Retinal pigment epithelial cell (primary cell): ENCODE data around the gene FPGS.
"Not testable (repeated sequence)": the region's sequence is repeated elsewhere in the genome, so short reads cannot be mapped to it uniquely, and the experiment has no call there.

ENCODE experiments used
- DNase-seq: peaks from one replicate; pipeline ENCODE4 v3.0.0-alpha.2; 2010; ENCODE audit warnings: low read depth
- H3K4me3 ChIP-seq: 2 replicates; pipeline ENCODE4 v1.5.1; 2011; ENCODE audit warnings: mild to moderate bottlenecking, low read length, control low read depth, moderate library complexity
- TF ChIP-seq, protein P1 (sequence below): conservative IDR thresholded peaks from 2 replicates; pipeline ENCODE4 v1.5.1; 2011; ENCODE audit warnings: low read depth, low read length, control low read depth, inconsistent platforms

Gene FPGS

DNA sequence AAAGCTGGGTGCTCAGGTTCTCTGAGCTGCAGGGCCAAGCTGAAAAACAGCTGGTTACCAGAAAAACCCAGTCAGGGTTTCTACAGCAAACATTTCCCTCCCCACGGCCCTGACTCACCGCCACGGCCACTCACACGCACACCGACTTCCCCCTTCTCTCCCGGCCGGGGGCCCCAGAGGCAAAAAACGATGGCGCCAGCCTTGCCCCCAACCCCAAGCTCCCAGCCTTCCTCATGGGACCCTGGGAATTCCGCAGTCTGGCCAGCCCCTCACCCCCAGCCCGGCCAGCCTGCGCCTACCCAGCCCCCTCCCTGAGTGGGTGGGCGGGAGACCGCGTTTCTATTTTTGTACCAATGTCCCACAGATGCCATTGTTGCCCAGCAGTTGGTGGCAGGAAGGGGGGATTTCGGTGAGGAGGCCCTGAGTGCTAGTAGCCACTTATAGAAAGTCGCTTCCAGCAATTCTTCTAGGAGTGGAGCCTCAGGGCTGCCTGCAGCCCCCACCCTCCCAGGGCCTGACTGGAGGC lies 33.4 kb downstream of the FPGS start:
- TF ChIP-seq, protein P1, sequence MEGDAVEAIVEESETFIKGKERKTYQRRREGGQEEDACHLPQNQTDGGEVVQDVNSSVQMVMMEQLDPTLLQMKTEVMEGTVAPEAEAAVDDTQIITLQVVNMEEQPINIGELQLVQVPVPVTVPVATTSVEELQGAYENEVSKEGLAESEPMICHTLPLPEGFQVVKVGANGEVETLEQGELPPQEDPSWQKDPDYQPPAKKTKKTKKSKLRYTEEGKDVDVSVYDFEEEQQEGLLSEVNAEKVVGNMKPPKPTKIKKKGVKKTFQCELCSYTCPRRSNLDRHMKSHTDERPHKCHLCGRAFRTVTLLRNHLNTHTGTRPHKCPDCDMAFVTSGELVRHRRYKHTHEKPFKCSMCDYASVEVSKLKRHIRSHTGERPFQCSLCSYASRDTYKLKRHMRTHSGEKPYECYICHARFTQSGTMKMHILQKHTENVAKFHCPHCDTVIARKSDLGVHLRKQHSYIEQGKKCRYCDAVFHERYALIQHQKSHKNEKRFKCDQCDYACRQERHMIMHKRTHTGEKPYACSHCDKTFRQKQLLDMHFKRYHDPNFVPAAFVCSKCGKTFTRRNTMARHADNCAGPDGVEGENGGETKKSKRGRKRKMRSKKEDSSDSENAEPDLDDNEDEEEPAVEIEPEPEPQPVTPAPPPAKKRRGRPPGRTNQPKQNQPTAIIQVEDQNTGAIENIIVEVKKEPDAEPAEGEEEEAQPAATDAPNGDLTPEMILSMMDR = no peak
- H3K4me3 ChIP-seq = no peak overlapping the region
- no peak for DNase-seq

DNA sequence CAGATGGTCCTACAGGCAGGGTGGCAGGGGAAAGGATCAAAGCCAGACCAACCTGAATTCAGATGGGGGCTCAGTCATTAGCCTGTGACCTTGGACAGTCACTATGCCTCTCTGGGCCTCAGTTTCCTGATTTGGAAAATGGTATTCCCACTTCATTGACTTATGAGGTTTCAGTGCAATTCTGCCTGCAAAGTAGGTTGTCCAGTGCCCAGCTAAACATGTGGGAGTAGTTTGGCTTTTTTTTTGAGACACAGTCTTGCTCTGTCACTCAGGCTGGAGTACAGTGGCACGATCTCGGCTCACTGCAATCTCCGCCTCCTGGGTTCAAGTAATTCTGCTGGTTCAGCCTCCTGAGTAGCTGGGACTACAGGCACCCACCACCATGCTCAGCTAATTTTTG lies 33.9 kb downstream of the FPGS start:
- not testable (repeated sequence) for DNase-seq, H3K4me3 ChIP-seq

GRCh38 chr9:127837346-127837745 lies 34.7 kb downstream of the FPGS start:
- DNase-seq = no peak
- TF ChIP-seq, protein P1 = no peak
- no peak overlapping the region for H3K4me3 ChIP-seq

- TF ChIP-seq, protein P1 = no peak
- H3K4me3 ChIP-seq = no peak overlapping the region
- DNase-seq = peak; percentile 35
Observed at GRCh38 chr9:127838375-127839078, 35.8 kb downstream of the FPGS start.

GRCh38 chr9:127841087-127841835 lies 38.6 kb downstream of the FPGS start:
- no peak for DNase-seq
- no peak overlapping the region for H3K4me3 ChIP-seq
- TF ChIP-seq, protein P1 = no peak

- TF ChIP-seq, protein P1 = no peak
- H3K4me3 ChIP-seq = no peak overlapping the region
- no peak for DNase-seq
Observed at GRCh38 chr9:127844821-127845359, 42.2 kb downstream of the FPGS start.

GRCh38 chr9:127845619-127846018 lies 42.9 kb downstream of the FPGS start:
- H3K4me3 ChIP-seq, DNase-seq: not testable (repeated sequence)
